GM12891 (cell line): ENCODE data around the gene CD1E.
"Not testable (repeated sequence)": the region's sequence is repeated elsewhere in the genome, so short reads cannot be mapped to it uniquely, and the experiment has no call there.

Source experiments
- DNase-seq: peaks from one replicate; pipeline ENCODE4 v3.0.0; 2011; ENCODE audit warnings: low spot score; ENCODE audit not compliant: insufficient read length
- FAIRE-seq: peaks from 2 replicates; lab custom pipeline; 2011; peaks lifted over from hg19 to GRCh38; lab: Jason Lieb, UNC
- PAX5 ChIP-seq: IDR thresholded peaks from 2 replicates; pipeline ENCODE4 v1.6.1; 2011; ENCODE audit warnings: low read length, moderate library complexity, mild to moderate bottlenecking; ENCODE audit not compliant: insufficient read depth, severe bottlenecking
- POLR2A ChIP-seq: IDR thresholded peaks from 2 replicates; pipeline ENCODE4 v1.6.1; 2011; ENCODE audit warnings: low read depth, low read length, control low read depth
- POLR2AphosphoS5 ChIP-seq: IDR thresholded peaks from 2 replicates; pipeline ENCODE4 v1.6.1; 2011; ENCODE audit warnings: low read depth, low read length, control low read depth
- POU2F2 ChIP-seq: IDR thresholded peaks from 2 replicates; pipeline ENCODE4 v1.6.1; 2011; ENCODE audit warnings: low read depth, mild to moderate bottlenecking, control low read depth, low read length, moderate library complexity
- SPI1 ChIP-seq: IDR thresholded peaks from 2 replicates; pipeline ENCODE4 v1.6.1; 2011; ENCODE audit warnings: low read depth, low read length, control low read depth
- TAF1 ChIP-seq: IDR thresholded peaks from 2 replicates; pipeline ENCODE4 v1.6.1; 2011; ENCODE audit warnings: low read depth, low read length, control low read depth

The CD1E gene

GRCh38 chr1:158362482-158362881 lies 8.8 kb downstream of the CD1E start:
- no peak for DNase-seq
- FAIRE-seq = no peak

GRCh38 chr1:158362941-158363340 lies 9.2 kb downstream of the CD1E start:
- no peak for FAIRE-seq
- TF ChIP-seq PAX5 (no peak), SPI1 (no peak), POLR2A (no peak), POLR2AphosphoS5 (no peak), POU2F2 (no peak)
- DNase-seq = no peak

More at GRCh38 chr1:158362482-158362881, 8.8 kb downstream of the CD1E start:
- TF ChIP-seq POLR2A (no peak), POU2F2 (no peak)

DNA sequence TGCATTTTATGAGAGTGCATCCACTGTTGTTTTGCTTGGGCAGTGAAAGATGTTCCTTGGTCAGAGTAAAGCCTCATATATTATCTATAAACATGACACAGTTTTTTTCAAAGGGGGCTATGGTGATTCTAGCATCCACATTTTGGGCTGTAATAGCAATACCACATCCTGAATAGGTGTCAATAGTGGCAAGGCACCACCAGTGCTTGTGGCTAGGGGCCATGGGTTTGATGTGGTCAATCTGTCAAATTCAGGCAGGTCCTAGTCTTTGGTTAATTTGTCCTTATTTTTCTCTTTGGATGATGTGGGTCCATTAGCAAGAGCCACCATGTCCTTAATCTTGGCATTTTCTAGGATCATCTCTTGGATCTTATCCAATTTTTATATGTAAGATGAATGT lies 13.1 kb downstream of the CD1E start:
- DNase-seq = no peak
- no peak for FAIRE-seq
- TF ChIP-seq POLR2AphosphoS5 (no peak), PAX5 (no peak), POLR2A (no peak), SPI1 (no peak), POU2F2 (no peak), TAF1 (no peak)

DNA sequence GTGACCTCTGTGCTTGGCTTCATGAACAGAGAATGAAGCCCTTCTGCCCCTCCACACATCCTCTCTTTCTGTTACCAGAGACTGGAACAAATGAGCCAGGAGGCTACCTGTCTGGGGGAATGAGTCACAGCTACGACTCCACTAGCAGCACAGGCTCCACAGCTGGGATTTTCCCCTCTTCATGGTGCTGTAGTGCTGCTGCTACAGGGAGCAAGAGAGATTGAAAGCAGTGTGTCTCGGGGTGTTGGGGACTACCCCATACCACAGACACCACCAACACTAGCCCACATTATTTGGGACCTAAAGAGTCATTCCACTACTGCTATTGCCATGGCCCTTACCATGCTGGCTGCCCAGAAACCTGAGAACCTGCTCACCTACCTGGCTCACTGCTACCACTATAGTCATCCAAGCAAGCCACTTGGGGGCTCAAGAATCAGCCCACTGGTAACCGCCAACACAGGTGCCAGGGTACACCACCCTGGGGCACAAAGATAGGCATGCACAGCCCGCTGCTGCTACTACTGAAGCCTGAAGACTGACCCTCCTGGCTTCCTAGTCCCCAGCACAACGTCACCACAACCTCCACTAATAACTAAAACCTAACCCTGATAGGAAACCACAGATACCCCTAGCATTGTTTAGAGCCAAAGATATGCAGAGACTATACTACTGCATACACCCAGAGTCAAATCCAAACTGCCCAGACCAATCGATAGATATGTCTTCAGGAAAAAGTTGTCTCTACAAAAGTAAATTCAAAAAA lies 17.7 kb downstream of the CD1E start:
- DNase-seq (no peak), FAIRE-seq (peak; percentile 54)
- TF ChIP-seq POLR2AphosphoS5 = no peak
- peak; percentile 11 for TF ChIP-seq PAX5

DNA sequence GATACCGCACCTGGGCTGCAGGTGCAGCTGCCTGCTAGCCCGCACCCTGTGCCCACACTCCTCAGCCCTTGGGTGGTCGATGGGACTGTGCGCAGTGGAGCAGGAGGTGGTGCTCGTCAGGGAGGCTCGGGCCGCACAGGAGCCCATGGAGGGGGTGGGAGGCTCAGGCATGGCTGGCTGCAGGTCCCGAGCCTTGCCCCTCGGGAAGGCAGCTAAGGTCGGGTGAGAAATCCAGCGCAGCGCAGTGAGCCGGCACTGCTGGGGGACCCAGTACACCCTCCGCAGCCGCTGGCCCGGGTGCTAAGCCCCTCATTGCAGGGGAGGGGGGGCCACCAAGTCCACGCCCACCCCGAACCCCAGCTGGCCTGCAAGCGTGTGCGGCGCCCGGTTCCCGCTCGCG lies 20.4 kb downstream of the CD1E start:
- not testable (repeated sequence) for FAIRE-seq, DNase-seq

DNA sequence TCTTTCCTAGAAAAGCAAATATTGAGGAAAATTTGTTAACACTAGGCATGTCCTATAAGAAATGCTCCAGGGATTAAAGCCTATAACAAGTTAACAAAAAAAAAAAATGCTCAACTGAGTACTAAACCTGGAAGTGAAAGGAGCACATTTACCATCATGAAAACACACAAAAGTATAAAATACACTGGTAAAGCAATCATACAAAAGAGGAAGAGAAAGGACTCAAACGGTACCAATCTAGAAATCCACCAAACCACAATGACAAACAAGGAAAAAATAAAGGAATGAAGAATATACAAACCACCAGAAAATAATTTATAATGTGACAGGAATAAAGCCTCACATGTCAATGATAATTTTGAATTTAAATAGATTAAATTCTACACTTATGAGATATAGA lies 21.2 kb downstream of the CD1E start:
- FAIRE-seq = no peak
- TF ChIP-seq SPI1 = peak; percentile 55; the same call in 1 of the 2 replicates
- no peak for TF ChIP-seq POLR2AphosphoS5
- no peak for DNase-seq

DNA sequence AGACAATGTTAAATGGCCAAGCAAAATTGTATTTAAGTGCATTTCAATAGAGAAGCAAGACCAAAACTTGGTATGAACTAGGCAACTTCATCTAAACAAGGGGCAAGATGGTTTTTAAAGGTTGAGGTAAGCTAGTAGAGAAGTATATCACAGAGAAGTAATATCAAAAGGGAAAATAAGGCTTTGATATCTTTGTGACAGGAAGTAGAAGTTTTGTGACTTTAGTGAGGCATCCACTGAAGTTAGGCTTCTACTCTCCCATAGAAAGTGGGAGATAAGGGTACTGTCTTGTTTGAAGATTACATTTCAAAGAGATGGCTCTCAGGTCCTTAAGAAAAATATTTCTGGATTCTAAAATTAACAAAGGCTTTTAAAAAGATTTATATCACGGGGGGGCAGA lies 36.6 kb downstream of the CD1E start:
- DNase-seq (no peak), FAIRE-seq (no peak)
- TF ChIP-seq SPI1 (no peak), POU2F2 (no peak), TAF1 (no peak), PAX5 (no peak), POLR2AphosphoS5 (no peak), POLR2A (no peak)

DNA sequence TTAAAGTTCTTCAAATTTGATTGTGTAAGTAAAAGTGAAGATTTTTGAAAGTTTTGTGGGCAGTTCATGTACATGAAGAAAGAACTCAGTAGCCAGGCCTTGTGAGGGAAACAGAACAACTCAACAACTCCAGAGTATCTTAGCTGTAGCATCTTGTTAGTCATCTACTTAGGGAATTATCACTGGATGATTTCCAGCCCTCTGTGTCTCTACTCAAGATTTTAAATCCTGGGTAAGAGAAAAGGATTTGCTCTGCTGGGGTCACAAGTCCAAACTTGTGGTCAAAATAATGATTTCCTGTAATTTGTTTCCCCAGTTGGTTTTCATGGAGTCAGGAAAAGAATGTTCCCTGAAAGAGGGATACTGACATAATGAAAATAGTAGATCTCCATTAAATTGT lies 37.4 kb downstream of the CD1E start:
- TF ChIP-seq PAX5 (no peak), SPI1 (no peak), POLR2AphosphoS5 (no peak), POU2F2 (no peak), POLR2A (no peak), TAF1 (no peak)
- FAIRE-seq = no peak
- no peak for DNase-seq

GRCh38 chr1:158393476-158393875 lies 39.8 kb downstream of the CD1E start:
- no peak for TF ChIP-seq SPI1
- no peak for TF ChIP-seq PAX5
- no peak for TF ChIP-seq POU2F2
- no peak for TF ChIP-seq POLR2A
- TF ChIP-seq TAF1 = no peak
- TF ChIP-seq POLR2AphosphoS5 = no peak
- DNase-seq (no peak), FAIRE-seq (no peak)

GRCh38 chr1:158396646-158397045 lies 43.0 kb downstream of the CD1E start:
- DNase-seq (no peak), FAIRE-seq (no peak)
- TF ChIP-seq SPI1 (no peak), POLR2A (no peak), TAF1 (no peak), POLR2AphosphoS5 (no peak), PAX5 (no peak), POU2F2 (no peak)
